Germinal center (tissue), 1 donor: Measurements from ENCODE around the gene VWA3A.
"Not testable (repeated sequence)": the region's sequence is repeated elsewhere in the genome, so short reads cannot be mapped to it uniquely, and the experiment has no call there.

ENCODE experiments used
- DNase-seq: peaks from one replicate; pipeline ENCODE4 v3.0.0; 2012; ENCODE audit warnings: mixed read lengths, low spot score

Gene VWA3A

GRCh38 chr16:22086440-22086839, 5.9 kb upstream of the VWA3A start:
- no peak for DNase-seq

- no peak for DNase-seq
Measured at GRCh38 chr16:22088642-22089041, 3.7 kb upstream of the VWA3A start.

DNA sequence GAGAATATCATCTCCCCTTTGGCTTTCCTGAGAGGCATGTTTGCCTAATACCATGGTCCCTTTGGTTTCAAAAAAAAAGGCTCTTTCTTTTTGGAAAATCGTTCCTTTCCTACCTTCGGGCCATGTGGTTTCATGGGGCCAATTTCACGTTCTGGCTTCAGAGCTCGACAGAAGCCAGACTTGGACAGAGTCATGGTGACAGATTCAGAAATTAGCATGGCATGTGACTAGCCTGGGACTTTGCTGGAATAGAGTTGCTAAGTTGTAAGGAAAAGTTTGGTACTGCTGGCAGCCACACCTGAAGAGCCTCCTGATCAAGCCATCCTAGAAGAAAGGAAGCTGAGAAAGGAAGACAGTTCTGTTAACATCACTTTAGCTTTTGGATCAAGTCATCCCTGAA, 2.4 kb upstream of the VWA3A start:
- DNase-seq, result no peak

DNA sequence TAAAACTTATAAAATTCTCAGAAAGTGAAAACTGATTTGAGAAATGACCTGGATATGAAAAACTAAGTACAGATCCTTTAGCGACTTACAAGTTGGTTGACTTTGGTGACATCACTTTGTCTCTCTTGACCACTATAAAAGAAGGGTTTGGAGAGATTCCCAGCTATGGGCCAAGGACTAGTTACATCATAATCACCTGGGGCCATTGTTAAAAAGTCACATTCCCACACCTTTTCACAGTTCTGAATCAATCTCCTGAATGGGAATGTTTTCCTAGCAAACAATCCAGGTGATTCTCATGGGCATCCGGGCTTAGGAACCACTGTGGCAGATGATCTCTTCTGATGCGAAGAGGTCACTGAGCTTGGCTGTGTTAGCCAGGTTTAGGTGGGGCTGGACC, 620 bp upstream of the VWA3A start:
- no peak for DNase-seq

DNA sequence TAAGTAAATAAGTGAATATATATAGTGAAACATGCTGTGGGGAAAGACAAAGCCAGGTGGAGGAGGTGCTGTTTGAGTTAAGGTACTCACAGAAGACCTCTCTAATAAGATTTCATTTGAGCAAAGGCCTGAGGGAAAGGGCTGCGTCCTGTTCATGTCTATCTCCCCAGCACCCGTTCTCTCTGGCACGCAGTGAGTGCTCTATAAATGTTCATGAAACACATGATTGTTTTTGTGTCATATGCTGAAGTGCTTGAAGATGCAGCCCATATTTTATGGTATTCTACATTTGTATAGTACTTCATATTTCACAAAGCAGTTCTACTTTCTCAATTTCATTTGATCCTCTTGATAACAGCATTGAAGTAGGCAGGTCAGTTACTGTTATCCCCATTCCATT, 990 bp downstream of the VWA3A start:
- DNase-seq, result no peak

DNA sequence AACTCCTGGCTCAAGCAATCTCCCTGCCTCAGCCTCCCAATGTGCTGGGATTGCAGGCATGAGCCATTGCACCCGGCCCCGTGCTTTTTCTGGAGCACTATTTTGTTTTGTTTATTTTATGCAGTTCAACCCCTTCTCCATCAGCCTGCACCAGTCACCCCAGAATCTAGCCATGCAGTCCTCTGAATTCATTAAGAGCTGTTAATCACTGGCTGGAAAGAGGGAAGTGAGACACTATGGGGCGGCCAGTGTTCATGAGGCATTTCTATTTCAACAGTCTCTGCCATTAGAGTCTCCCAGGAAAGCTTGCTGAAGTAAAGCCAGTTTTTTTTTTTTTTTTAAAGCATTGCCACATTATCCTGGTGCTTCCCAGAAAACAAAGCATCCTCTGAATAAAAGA, 1.7 kb downstream of the VWA3A start:
- DNase-seq, result peak; percentile 16

GRCh38 chr16:22098405-22099255, 6.3 kb downstream of the VWA3A start:
- DNase-seq, result peak; percentile 69

GRCh38 chr16:22099256-22099975, 7.1 kb downstream of the VWA3A start:
- DNase-seq, result no peak

DNA sequence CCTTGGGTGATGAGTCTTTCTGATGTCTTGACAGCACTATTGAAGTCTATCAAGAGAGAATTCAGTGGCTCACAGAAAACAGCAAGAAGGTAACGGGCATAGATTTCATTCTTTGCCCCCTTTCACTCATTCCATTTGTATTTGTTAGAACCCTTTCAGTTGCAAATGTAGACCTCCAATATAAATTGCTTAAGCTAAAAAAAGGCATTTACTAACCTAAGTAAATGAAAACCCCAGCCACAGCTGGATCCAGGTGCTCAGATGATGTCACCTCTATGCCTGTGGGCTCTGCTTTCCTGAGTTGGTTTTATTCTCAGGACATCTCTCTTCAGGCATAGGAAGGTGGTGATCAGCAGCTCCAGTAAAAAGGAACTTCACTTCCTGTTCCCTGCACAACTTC, 11.1 kb downstream of the VWA3A start:
- DNase-seq, result no peak

DNA sequence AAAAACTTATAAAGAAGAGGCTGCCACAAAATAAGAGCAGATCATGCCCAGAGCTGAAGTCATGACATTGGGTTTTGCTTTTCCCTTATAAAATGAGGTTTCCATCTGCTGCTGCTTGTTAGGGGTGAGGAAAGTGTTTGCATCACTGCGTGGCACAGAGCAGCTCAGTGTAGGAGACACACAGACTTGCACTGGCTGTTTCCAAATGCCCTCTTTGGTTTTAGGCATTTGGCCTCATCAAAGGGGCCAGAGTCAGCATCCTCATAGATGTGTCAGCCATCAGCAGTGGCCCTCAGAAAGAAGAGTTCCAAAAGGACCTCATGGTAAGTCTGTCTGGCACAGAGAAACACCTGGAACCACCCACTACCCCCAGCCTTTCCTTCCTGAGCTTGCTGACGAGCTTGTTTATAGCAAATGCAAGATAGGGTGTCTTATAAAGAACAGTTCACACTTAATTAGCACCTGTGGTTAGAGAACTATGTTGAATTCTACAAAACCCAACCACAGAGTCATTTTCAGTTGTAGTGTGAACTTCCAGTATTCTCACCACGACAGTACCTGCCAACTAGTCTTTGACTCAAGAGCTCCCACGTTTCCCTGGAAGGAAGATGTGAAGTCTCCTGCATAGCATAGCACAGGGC, 17.0 kb downstream of the VWA3A start:
- DNase-seq, result no peak

DNA sequence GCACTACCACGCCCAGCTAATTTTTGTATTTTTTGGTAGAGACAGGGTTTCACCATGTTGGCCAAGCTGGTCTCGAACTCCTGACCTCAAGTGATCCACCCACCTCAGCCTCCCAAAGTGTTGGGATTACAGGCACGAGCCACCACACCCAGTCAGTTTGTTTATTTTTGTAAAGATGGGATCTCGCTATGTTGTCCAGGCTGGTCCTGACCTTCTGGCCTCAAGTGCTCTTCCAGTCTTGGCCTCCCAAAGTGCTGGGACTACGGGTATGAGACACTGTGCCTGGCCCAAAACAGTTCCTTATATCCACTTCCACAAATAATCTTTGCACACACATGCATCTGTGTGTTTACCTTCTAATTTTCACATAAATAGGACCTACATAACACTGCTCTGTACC, 19.3 kb downstream of the VWA3A start:
- DNase-seq, result not testable (repeated sequence)

DNA sequence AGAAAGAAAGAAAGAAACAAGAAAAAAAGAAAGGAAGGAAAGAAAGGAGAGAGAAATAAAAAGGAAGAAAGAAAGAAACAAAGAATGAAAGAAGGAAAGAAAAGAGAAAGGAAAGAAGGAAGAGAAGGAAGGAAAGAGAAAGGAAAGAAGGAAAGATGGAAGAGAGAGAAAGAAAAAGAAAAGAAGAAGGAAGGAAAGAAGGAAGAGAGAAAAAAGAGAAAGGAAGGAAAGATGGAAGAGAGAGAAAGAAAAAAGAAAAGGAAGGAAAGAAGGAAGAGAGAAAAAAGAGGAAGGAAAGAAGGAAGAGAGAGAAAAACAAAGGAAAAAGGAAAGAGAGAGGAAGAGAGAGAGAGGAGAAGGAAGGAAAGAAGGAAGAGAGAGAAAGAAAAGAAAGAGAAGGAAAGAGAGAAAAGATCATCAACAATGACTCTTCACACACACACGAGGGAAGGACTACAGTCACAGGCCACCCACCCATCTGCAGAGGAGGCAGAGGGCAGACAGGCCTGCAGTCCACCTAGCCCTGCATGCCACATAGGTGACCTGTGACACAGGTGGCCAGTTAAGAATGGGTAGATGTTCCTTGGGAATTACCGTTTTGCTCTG, 23.9 kb downstream of the VWA3A start:
- DNase-seq, result no peak

DNA sequence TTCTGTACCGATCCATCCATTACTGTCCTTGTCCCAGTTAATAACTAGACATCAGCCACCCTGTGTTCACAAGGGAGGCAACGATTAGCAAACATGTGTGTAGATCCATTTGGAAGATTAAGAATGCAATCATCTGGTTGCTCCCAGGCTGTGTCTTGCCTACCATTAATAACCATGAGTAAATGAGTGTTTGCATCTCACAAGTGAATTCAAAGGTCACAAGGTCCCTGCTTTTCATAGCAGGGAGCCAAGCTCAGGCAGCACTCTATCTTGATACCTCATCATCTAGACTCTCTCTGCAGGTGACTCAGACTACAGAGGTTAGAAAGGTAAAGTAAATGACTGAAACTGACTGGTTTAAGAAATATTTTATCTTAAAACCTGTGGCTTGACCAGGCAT, 25.3 kb downstream of the VWA3A start:
- DNase-seq, result no peak

- DNase-seq, result no peak
Measured at GRCh38 chr16:22120440-22120839, 28.1 kb downstream of the VWA3A start.

DNA sequence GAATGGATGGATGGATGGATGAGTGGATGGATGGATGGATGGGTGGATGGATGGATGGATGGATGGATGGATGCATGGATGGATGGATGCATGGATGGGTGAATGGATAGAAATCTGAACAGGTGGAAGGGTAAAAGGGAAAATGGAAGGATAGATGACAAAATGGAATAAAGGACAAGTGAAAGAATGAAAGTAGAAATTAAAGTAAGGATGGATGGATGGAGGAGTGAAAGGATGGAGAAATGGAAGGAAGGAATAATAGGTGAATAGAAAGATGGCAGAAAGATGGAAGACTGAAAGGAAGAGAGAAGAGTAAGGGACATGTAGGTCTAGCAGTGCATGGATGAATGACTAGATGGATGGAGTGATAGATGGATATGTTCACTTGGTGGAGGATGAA, 29.9 kb downstream of the VWA3A start:
- DNase-seq, result no peak

DNA sequence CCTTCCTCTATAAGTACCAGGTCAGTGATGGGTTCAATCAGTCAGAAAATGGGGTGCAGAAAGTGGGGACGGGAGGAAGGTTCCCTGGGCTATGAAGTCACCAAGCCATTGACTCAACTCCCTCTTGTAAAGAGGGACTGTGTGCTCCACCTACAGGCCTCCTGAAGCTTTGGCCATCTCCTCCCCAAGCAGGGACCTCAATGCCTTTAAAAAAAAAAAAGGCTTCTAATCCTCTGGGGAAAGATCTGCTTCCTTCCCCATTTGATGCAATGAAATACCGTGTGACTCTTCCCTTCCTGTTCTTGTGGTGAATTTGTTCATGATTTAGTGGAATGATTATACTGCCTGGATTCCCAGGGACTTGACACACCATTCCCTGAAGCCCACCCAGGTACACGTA, 30.8 kb downstream of the VWA3A start:
- DNase-seq, result peak; percentile 21

DNA sequence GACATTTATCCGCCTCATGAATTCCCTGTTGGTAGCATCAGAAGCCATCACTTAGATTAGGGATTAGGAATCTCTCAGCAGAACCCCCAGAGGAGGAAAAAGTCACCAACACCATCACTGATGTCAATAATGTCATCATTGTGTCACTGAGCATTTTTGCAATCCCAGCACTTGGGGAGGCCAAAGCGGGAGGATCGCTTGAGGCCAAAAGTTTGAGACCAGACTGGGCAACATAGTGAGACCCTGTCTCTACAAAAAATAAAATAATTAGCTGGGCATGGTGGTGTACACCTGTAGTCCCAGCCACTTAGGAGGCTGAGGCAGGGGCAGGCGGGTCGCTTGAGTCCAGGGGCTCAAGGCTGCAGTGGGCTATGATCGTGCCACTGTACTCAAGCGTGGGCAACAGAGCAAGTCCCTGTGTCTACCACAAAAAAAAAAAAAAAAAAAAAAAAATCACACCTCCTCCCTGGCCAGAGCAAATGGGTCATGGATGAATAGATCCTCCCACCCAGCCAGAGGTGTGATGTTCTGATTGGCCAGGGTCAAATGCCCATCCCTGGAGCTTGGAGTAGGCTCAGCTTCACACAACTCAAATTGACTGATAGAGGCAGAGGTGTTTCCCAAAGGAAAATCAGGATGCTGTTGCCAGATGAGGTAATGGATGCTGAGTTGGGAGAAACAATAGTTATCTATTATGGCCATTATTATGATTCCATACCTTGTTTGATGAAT, 31.6 kb downstream of the VWA3A start:
- no peak for DNase-seq

GRCh38 chr16:22124583-22125284, 32.4 kb downstream of the VWA3A start:
- no peak for DNase-seq

- no peak for DNase-seq
Measured at GRCh38 chr16:22126037-22126558, 33.8 kb downstream of the VWA3A start.

GRCh38 chr16:22128537-22128936, 36.2 kb downstream of the VWA3A start:
- not testable (repeated sequence) for DNase-seq

DNA sequence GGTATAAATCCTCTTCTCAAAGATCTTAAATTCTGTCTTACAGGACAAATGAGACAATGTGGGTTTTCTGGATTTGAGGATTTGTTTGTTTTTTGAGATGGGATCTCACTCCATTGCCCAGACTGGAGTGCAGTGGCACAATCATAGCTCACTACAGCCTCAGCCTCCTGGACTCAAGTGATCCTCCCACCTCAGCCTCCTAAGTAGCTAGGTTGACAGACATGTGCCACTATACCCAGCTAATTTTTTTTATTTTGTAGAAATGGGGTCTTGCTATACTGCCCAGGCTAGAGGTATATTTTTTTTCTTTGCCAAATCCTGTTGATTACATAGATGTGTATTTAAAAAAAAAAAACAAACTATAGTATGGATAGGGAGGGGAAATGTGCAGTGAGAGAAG, 38.2 kb downstream of the VWA3A start:
- no peak for DNase-seq
